H1 (cell line): Measurements from ENCODE around the gene APEX2.

Experiments
- EZH2 ChIP-seq: fragments of 200-600 bp; sonication (generic); IDR thresholded peaks from 2 replicates; pipeline ENCODE4 v1.7.1; 2012; ENCODE audit warnings: low read depth, mild to moderate bottlenecking, moderate library complexity, low read length, inconsistent platforms; ENCODE audit not compliant: severe bottlenecking
- GABPA ChIP-seq: IDR thresholded peaks from 2 replicates; pipeline ENCODE4 v1.6.1; 2011; ENCODE audit warnings: mild to moderate bottlenecking, low read length, moderate library complexity, borderline replicate concordance; ENCODE audit not compliant: insufficient read depth
- MAFK ChIP-seq: IDR thresholded peaks from 2 replicates; pipeline ENCODE4 v1.6.1; 2012; ENCODE audit warnings: low read depth, mild to moderate bottlenecking, improper control_type of control experiment, low read length
- RBBP5 ChIP-seq: IDR thresholded peaks from 2 replicates; pipeline ENCODE4 v1.7.1; 2012; ENCODE audit warnings: low read depth, mild to moderate bottlenecking, inconsistent platforms, low read length, moderate library complexity, borderline replicate concordance
- RFX5 ChIP-seq: IDR thresholded peaks from 2 replicates; pipeline ENCODE4 v1.6.1; 2011; ENCODE audit warnings: low read depth, low read length, improper control_type of control experiment, borderline replicate concordance
- SIN3A ChIP-seq, 2 experiments: IDR thresholded peaks in 1 of 2; conservative IDR thresholded peaks in 1 of 2; 2 replicates each; pipeline ENCODE4 v1.6.1; 2011 to 2012; ENCODE audit warnings: low read length in 2 of 2, improper control_type of control experiment in 1 of 2, low read depth in 1 of 2, mild to moderate bottlenecking in 1 of 2
- SIRT6 ChIP-seq: IDR thresholded peaks from one replicate; pipeline ENCODE4 v1.7.1; 2012; ENCODE audit warnings: low read length, inconsistent platforms
- TF ChIP-seq, protein P1 (sequence below), 3 experiments: IDR thresholded peaks; 1 replicate in 2 of 3; 2 replicates in 1 of 3; pipeline versions ENCODE4 v1.5.1 to v1.6.1; 2011; ENCODE audit warnings: low read length in 3 of 3, mild to moderate bottlenecking in 3 of 3, inconsistent platforms in 2 of 3, low read depth in 1 of 3, moderate library complexity in 1 of 3; ENCODE audit not compliant: insufficient read depth in 1 of 3; ENCODE audit errors: control extremely low read depth in 1 of 3

DNA sequence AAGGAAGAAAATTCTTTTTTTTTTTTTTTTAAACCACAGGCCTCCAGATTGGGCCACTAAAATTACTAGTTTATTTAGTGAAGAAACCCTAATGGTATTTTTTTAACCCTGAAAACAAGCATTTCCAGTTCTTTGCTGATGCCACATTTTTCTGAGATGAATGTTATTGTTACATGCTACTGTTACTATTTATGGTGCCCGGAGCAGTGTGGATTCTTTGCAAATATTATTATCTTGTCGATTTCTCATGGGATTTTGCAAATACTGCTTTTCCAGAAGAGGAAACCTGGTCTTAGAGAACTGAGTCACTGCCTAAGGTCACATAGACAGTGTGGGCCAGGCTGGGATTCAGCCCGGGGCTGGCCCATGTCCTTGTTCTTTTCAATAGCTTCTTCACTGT, 39.3 kb downstream of the APEX2 start:
- TF ChIP-seq MAFK (no peak), RBBP5 (no peak), SIRT6 (no peak), EZH2 (no peak), RFX5 (no peak), GABPA (no peak), SIN3A (conservative IDR thresholded peaks at IDR 0.05 in 1 of 2, IDR thresholded peaks at IDR 0.05 in 1 of 2; ENCODE audit: low read depth in 1 of 2, low read length in 2 of 2) (no peak)
- TF ChIP-seq, protein P1, sequence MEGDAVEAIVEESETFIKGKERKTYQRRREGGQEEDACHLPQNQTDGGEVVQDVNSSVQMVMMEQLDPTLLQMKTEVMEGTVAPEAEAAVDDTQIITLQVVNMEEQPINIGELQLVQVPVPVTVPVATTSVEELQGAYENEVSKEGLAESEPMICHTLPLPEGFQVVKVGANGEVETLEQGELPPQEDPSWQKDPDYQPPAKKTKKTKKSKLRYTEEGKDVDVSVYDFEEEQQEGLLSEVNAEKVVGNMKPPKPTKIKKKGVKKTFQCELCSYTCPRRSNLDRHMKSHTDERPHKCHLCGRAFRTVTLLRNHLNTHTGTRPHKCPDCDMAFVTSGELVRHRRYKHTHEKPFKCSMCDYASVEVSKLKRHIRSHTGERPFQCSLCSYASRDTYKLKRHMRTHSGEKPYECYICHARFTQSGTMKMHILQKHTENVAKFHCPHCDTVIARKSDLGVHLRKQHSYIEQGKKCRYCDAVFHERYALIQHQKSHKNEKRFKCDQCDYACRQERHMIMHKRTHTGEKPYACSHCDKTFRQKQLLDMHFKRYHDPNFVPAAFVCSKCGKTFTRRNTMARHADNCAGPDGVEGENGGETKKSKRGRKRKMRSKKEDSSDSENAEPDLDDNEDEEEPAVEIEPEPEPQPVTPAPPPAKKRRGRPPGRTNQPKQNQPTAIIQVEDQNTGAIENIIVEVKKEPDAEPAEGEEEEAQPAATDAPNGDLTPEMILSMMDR (IDR thresholded peaks at IDR 0.05; ENCODE audit: control extremely low read depth in 1 of 3, insufficient read depth in 1 of 3, low read depth in 1 of 3, low read length in 3 of 3) = no peak
